Measurements from ENCODE around the gene TRIM9. TPM values are rescaled to one million over a fixed set of nuclear protein-coding genes. Genes with fewer than 3 reads are reported as not detected.

TRIM9 gene
- total RNA-seq, 2 donors from 2014 or later, result 0.78 to 9.2 TPM

DNA sequence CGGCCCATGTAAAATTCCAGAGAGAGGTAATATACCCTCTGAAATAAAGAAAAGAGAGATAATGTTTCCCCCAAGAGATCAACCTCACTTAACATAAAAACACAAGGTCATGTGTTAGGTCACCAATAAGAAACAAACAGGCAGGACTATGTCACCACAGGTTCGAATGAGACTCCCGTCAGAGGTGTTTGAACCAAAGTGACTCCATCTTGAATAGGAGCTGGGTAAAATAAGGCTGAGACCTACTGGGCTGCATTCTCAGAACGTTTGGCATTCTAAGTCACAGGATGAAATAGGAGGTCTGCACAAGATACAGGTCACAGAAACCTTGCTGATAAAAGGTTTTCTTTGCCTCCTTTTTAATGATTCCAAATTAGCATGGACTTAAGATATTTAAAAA, 157.1 kb downstream of the TRIM9 start:
- Histone ChIP-seq H3K27ac (no peak overlapping the region), H3K36me3 (replicated peaks in 1 of 2; ENCODE audit: insufficient read depth in 1 of 2, low read depth in 2 of 2) (peaks cover 0 to 1% of the 10 kb centered on the region in 2 donors), H3K4me3 (no peak overlapping the region), H3K27me3 (no peaks in the 10 kb centered on the region), H3K4me1 (no peaks in the 10 kb centered on the region), H3K9me3 (no peaks in the 10 kb centered on the region)
- ATAC-seq (no peak), DNase-seq (no peak)
- 67 to 73% methylated on average over 4 of the region's 4 CpGs for WGBS, 2 donors
- intact Hi-C loops (cut with DNase I), result no loop called here
- TF ChIP-seq, protein P1, sequence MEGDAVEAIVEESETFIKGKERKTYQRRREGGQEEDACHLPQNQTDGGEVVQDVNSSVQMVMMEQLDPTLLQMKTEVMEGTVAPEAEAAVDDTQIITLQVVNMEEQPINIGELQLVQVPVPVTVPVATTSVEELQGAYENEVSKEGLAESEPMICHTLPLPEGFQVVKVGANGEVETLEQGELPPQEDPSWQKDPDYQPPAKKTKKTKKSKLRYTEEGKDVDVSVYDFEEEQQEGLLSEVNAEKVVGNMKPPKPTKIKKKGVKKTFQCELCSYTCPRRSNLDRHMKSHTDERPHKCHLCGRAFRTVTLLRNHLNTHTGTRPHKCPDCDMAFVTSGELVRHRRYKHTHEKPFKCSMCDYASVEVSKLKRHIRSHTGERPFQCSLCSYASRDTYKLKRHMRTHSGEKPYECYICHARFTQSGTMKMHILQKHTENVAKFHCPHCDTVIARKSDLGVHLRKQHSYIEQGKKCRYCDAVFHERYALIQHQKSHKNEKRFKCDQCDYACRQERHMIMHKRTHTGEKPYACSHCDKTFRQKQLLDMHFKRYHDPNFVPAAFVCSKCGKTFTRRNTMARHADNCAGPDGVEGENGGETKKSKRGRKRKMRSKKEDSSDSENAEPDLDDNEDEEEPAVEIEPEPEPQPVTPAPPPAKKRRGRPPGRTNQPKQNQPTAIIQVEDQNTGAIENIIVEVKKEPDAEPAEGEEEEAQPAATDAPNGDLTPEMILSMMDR (IDR thresholded peaks at IDR 0.05), result no peak
- TF ChIP-seq POLR2A (IDR thresholded peaks at IDR 0.05), result no peak

DNA sequence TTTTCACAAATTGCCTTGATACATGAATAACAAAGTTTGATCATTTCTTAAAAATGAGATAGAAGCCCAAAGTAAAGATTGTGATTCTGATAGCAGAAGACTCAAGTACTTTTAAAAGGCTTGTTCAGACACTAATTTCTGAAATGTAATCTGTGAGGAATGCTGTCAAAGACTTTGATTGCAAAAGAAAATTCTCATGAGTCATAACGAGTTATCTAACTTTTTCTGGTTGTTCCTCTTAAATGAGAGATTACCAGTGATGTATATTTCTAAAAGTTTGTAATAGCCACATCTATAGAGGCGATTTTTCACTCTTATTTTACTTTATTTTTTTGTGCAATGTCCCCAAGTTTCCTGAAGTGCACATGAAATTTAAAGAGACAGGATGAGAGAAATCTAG, 157.6 kb downstream of the TRIM9 start:
- TF ChIP-seq, protein P1 (IDR thresholded peaks at IDR 0.05), result no peak
- no peak for TF ChIP-seq POLR2A (IDR thresholded peaks at IDR 0.05)
- ATAC-seq (no peak), DNase-seq (no peak)
- Histone ChIP-seq H3K4me1 (no peaks in the 10 kb centered on the region), H3K36me3 (replicated peaks in 1 of 2; ENCODE audit: insufficient read depth in 1 of 2, low read depth in 2 of 2) (peaks cover 0 to 1% of the 10 kb centered on the region in 2 donors), H3K27ac (no peak overlapping the region), H3K4me3 (no peak overlapping the region), H3K9me3 (no peaks in the 10 kb centered on the region), H3K27me3 (no peaks in the 10 kb centered on the region)
- intact Hi-C loops (cut with DNase I), result no loop called here
- 40 to 46% methylated on average over 2 of the region's 2 CpGs for WGBS, 2 donors

DNA sequence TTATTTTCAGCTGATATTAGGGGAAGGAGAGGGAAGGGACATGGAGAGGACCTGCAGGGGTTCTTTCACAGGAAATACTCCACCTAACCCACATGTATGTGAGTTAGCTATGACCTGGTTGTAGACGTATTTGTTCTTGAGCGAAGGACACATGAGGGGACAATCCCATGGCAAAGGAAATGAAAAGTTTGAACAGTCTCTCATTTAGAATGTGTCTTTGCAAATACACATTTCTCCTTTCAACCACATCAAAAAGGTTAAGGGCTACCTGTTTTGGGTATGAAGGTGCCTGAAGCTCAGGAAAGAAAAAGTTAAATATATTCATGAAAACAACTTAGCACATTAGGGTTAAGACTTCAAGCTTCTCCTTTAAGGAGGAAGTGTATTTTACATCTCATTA, 158.0 kb downstream of the TRIM9 start:
- TF ChIP-seq POLR2A (IDR thresholded peaks at IDR 0.05), result no peak
- TF ChIP-seq, protein P1 (IDR thresholded peaks at IDR 0.05), result no peak
- intact Hi-C loops (cut with DNase I), result no loop called here
- H3K4me3 ChIP-seq, result no peak overlapping the region
- H3K27me3 ChIP-seq, result no peaks in the 10 kb centered on the region
- no peak overlapping the region for H3K27ac ChIP-seq
- peaks cover 0 to 1% of the 10 kb centered on the region in 2 donors for H3K36me3 ChIP-seq (replicated peaks in 1 of 2; ENCODE audit: insufficient read depth in 1 of 2, low read depth in 2 of 2)
- no peaks in the 10 kb centered on the region for H3K9me3 ChIP-seq
- ATAC-seq (no peak), DNase-seq (no peak)
- no peaks in the 10 kb centered on the region for H3K4me1 ChIP-seq
- 85 to 88% methylated on average over 2 of the region's 2 CpGs for WGBS, 2 donors

DNA sequence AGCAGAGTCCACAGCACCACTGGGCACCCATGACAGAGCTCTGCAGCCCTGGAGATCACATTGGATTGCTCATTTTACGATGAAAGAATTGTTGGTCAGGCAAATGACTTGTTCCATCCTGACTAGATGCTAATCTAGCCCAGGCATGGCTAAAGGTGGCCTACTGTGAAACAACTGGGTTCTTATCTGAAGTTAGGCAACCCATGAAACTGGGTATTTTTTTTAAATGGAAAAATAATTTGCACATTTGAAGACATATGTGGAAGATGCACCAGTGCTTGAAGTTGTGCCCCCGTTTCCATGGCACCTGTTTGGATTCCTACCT, 158.9 kb downstream of the TRIM9 start:
- DNase-seq, result no peak

More for the DNA sequence above, 158.9 kb downstream of the TRIM9 start:
- H3K4me1 ChIP-seq, result no peaks in the 10 kb centered on the region
- intact Hi-C loops (cut with DNase I), result no loop called here
- no peak overlapping the region for H3K4me3 ChIP-seq
- no peak overlapping the region for H3K27ac ChIP-seq
- peaks cover 0 to 1% of the 10 kb centered on the region in 2 donors for H3K36me3 ChIP-seq (replicated peaks in 1 of 2; ENCODE audit: insufficient read depth in 1 of 2, low read depth in 2 of 2)
- TF ChIP-seq, protein P1 (IDR thresholded peaks at IDR 0.05), result no peak
- TF ChIP-seq POLR2A (IDR thresholded peaks at IDR 0.05), result no peak
- no peaks in the 10 kb centered on the region for H3K27me3 ChIP-seq
- ATAC-seq, result no peak
- no peaks in the 10 kb centered on the region for H3K9me3 ChIP-seq
- 71 to 83% methylated on average over 2 of the region's 2 CpGs for WGBS, 2 donors
